Activated naive CD4-positive, alpha-beta T cell treated with anti-CD3 and anti-CD28 coated beads, Interleukin-2, amount 50 U/mL, for 72 hours (primary cell): ENCODE results near the gene SLC22A17. TPM values are rescaled to one million over a fixed set of nuclear protein-coding genes. Genes with fewer than 3 reads are reported as not detected.

Source experiments
- ATAC-seq, 2 donors: fragments of 150-1000 bp; cut with Tn5 transposase; 2 replicates each; pipeline ENCODE4 v1.10.0; 2021; ENCODE audit warnings: mild to moderate bottlenecking in 2 of 2, moderate library complexity in 2 of 2
- DNase-seq, 2 donors: peaks; one replicate each; pipeline ENCODE4 v3.0.0; 2021 to 2022; ENCODE audit warnings: low spot score in 2 of 2
- H3K27ac Mint-ChIP-seq, 2 donors: one replicate each; pipeline ENCODE4 v1.8.0; 2022; ENCODE audit warnings: mild to moderate bottlenecking in 2 of 2, mixed read lengths in 2 of 2
- H3K36me3 Mint-ChIP-seq, 2 donors: one replicate each; pipeline ENCODE4 v1.8.0; 2022; ENCODE audit warnings: mixed read lengths in 2 of 2
- H3K9me3 Mint-ChIP-seq, 2 donors: one replicate each; pipeline ENCODE4 v1.8.0; 2022; ENCODE audit warnings: mixed read lengths in 2 of 2
- total RNA-seq, 2 donors: library from RNA; stranded (reverse); gene quantifications; one replicate each; pipeline ENCODE4 v1.2.3, GENCODE V29; 2022

Gene SLC22A17
- total RNA-seq, 2 donors from 2014 or later: 7.4 to 8.8 TPM

DNA sequence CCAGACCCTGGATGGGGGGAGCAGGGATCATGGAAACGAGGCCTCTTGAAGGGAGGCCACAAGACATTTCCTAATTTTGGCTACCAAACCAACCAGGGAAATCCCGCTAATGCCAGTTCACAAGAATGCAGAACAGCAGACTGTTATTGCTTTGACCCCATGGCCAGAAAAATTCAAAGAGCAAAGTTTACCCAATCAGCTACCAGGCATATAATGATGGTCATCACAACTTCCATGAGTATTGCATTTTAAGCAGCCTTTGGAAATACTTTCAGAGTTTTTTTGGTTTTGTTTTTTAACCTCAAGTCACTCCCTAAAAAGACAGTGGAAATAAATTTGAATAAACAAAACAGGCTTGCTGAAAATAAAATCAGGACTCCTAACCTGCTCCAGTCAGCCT lies 19.8 kb upstream of the SLC22A17 start, which contains the start of gene IL25:
Gene IL25 (plus strand): TSS at position 301 of the 400 bp plus-strand sequence.
- H3K36me3 Mint-ChIP-seq: no peaks in the 10 kb centered on the region
- DNase-seq: no peak
- H3K9me3 Mint-ChIP-seq: no peaks in the 10 kb centered on the region
- no peak within 1 kb of the TSS for H3K27ac Mint-ChIP-seq
- no peak for ATAC-seq

DNA sequence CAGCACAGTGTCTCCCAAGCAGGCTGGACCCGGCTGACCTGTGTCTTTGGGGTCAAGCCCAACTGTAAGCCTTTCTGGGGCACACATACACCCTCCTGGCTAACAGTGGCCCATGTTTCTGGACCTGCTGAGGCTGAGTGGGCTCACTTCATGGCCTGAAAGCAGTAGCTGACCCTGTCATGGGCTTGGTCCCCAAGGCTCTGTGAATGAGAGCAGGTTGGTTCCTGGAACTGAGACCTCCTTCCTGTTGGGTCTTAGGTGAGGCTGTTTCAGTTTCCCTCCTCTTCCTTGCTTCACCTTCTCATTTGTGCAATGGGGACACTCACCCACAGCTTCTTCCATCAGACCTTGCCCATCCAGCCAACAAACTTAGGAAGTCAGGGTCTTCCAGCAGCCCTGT lies 19.2 kb upstream of the SLC22A17 start:
- DNase-seq (no peak), ATAC-seq (no peak)
- Mint-ChIP-seq H3K36me3 (no peaks in the 10 kb centered on the region), H3K9me3 (no peaks in the 10 kb centered on the region), H3K27ac (no peak overlapping the region)

DNA sequence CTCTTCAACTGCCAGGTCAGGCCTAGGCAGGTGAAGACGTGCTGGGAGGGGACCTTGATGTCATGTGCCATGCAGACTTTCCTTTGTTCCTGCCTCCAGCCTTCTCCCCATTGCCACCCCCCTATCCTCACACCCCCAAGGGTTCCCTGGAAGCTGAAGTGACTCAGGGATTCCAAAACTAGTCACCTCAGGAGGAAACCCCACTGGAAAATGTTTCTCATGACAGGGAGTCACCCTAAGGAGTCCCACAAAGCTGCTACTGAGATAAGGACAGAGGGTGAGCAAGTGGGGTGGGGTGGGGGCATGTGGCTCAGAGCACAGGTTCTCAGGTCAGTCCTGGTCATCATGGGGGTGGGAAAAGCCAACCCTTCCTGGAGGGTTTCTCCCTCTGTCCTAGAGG lies 17.5 kb upstream of the SLC22A17 start:
- H3K36me3 Mint-ChIP-seq: no peaks in the 10 kb centered on the region
- peak in 1 of 2 donors; percentile 20 for ATAC-seq
- DNase-seq: no peak
- no peaks in the 10 kb centered on the region for H3K9me3 Mint-ChIP-seq
- H3K27ac Mint-ChIP-seq: no peak overlapping the region

DNA sequence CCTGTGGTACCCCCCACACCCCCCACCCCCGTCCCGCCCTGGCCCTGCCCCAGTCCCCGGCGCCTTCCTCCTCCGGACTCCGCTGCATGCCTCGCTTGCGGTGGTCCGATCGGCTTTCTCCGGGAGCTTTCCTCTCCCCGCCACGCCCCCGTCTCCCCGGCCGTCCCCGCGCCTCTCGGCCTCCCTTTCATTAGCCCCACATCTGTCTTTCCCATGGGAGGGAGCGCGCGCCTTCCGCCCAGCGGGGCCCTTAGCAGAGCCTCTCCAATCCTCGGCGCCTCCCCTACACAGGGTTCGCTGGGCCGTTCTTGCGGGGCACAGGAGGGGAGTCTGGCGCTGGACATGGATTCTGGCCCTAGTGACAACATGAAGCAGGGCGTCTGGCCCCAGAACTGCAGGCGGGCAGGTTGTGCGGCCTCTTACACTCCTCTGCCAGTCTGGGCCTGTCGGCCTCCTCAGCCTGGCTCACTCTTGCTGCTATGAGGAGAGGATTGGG lies 13.8 kb upstream of the SLC22A17 start:
- no peak overlapping the region for H3K27ac Mint-ChIP-seq

DNA sequence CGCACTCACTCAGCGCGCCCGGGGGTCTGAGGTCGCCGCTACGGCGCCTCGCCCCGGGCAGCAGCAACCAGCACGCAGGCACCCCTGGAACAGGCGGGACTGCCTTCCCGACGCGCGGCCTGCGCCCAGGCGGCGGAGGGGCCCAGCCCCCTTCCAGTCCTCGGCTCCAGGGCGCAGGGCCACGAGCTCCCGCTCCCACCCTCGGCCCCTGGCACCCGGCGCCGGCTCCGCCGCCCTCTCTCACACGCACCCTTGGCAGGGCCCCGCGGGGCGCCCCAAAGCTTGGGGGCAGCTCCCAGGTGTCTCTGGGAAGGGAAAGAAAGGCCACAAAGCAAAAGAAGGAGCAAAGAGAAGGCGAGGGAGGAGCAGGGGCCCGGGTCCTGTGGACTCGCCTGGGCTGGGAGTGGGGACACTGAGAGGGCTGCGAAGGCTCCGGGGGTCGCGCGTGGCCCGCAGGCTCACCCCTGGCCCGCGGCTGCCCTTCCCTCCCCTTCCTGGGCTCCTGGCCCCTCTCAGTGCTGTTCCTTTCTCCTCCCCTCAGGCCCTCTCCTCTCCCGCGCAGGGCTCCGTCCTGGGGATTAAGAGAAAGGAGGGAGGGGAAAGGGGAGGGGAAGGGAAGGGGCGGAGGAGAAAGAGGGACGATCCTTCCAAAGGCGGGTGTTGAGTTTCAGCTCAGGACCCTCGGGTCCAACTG lies 13.2 kb upstream of the SLC22A17 start:
- Mint-ChIP-seq H3K27ac (no peak overlapping the region), H3K36me3 (no peaks in the 10 kb centered on the region), H3K9me3 (no peaks in the 10 kb centered on the region)
- no peak for DNase-seq
- ATAC-seq: no peak

More for the DNA sequence above, 13.8 kb upstream of the SLC22A17 start:
- ATAC-seq: no peak
- no peaks in the 10 kb centered on the region for H3K36me3 Mint-ChIP-seq
- DNase-seq: no peak
- H3K9me3 Mint-ChIP-seq: no peaks in the 10 kb centered on the region

DNA sequence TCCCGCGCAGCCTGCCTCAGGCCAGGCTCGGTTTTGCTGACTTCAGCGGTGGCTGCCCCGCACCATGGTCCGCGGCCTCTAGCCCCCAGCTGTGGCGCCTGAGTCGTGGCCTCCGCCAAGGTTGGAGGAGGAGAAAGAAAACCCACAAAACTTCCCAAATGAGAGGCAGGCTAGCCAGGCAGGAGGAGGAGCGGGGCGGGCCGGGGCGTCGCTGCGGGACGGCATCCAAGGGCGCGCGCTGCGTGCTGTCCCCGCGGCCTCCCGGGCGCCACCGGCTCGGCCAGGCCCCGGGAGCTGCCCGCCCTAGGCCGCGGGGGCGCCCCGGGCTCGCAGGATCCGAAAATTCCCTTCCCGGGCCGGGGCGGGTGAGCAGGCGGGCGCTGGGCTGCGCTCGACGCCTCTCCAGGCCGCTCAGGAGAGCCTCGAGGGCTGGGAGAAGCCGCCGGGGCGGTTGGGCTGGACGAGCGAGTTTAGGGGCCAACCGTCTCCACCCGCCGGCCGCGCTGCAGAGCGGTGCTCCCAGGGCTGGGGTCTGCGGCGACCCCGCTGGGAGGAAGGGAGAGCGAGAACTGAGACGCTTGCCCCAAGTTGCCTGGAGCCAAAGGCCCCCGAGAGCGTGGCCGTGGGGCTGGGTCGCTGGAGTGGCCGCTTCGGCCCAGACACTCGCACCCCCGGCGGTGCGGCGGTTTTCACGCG lies 12.5 kb upstream of the SLC22A17 start, which contains the start of gene EFS:
Gene EFS (minus strand): TSS at position 137 of the 696 bp plus-strand sequence. CDS start 147 bp downstream, outside the sequence.
- Mint-ChIP-seq H3K27ac (no peak within 1 kb of the TSS), H3K36me3 (no peaks in the 10 kb centered on the region), H3K9me3 (no peaks in the 10 kb centered on the region)
- no peak for DNase-seq
- ATAC-seq: no peak

DNA sequence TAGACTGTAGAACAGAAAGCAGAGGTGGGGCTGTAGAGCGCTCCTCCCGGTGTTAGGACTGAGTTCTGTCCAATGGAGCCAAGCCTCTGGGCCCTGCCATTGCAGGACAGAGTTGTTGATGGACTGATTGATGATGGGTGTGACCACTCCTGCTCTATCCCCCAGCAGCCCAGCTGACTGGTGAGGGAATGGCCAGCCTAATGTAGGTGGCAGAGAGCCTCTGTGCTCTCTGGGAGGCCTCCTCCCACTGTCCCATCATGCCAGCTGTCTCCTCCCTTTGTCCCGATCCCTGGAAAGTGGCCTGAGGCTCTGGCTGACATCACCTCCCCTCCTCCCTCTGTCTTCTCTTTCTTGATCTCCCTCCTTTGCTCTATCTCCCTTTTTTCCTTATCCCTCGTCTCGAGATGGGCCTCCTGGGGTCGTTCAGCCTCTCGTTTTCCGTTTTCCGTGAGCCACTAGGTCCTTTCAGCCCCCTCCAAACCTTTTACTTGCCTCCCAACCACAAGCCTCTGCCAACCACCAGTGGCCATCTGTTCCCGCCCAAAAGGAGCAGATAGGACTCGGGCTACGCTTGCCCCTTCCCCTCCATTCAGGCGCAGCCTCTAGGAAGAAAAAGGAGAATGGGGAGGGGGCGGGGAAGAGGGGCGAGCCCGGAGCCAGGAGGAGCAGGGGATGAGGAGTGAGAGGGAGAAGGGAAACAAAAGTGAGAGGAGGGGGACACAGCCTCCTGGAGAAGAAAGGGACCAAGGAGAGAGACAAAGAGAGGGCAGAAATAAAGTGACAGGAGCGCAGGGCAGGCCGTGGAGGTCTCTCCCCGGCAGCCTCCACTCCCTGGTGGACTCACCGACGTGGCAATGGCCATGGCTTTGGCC lies 11.7 kb upstream of the SLC22A17 start:
- Mint-ChIP-seq H3K27ac (no peak overlapping the region), H3K9me3 (no peaks in the 10 kb centered on the region), H3K36me3 (no peaks in the 10 kb centered on the region)
- ATAC-seq (no peak), DNase-seq (no peak)

DNA sequence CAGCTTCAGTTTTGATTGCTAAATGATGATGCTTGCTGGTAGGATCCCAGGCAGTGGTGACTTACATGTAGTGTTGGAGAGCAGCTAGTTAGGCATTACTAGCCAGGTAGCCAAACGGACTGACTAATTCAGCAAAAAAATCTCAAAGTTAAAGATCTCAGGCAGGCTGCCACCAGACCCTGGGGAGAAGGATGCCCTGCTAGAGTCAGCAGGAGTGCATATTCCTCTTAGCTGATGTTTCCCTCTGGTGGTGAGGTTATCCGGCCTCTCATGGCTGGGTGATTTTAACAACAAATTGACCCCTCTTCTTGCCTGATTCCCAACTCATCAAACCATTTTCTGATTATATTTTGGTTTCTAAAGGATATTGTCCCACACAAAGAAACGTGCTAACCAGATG lies 9.5 kb upstream of the SLC22A17 start:
- DNase-seq: no peak
- Mint-ChIP-seq H3K27ac (no peak overlapping the region), H3K9me3 (no peaks in the 10 kb centered on the region), H3K36me3 (no peaks in the 10 kb centered on the region)
- no peak for ATAC-seq

DNA sequence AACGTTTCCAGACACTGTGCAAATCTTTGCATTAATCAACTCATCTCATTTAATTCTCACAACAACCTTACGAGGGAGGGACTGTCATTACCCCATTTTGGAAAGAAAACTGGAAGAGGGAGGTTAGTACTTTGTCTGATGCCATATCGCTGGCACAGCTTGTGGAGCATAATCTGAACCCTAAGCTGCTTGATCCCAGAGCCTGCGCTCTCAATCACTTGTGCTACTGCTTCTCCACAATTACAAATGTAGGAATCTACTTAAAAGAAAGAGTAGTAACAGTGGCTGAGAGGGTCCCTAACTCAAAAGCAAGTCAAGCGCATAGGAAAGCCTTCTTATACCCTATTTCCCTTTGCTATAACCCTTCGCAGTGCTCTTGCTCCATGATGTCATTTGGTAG lies 9.1 kb upstream of the SLC22A17 start:
- ATAC-seq (no peak), DNase-seq (no peak)
- no peak overlapping the region for H3K27ac Mint-ChIP-seq
- no peaks in the 10 kb centered on the region for H3K9me3 Mint-ChIP-seq
- no peaks in the 10 kb centered on the region for H3K36me3 Mint-ChIP-seq

DNA sequence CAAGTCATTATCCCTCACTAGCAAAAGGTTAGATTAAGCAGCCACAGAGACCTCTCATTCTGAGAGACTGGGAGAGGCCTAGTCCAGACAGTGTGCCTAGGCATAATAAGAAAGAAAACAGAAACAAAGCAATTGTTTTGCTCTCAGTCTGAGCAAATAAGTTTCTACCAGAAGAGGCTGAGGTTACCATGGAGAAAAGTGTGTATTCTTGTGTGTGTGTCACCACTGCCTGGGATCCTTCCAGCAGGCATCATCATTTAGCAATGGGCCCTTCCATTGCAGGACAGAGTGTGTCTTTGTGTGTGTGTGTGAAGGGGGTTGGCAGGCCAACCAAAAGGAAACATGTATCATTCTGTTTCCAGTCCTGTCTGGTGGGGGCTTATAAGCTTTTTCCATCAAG lies 8.6 kb upstream of the SLC22A17 start:
- H3K27ac Mint-ChIP-seq: no peak overlapping the region
- DNase-seq (no peak), ATAC-seq (peak in 1 of 2 donors; percentile 88)
- H3K36me3 Mint-ChIP-seq: no peaks in the 10 kb centered on the region
- no peaks in the 10 kb centered on the region for H3K9me3 Mint-ChIP-seq

DNA sequence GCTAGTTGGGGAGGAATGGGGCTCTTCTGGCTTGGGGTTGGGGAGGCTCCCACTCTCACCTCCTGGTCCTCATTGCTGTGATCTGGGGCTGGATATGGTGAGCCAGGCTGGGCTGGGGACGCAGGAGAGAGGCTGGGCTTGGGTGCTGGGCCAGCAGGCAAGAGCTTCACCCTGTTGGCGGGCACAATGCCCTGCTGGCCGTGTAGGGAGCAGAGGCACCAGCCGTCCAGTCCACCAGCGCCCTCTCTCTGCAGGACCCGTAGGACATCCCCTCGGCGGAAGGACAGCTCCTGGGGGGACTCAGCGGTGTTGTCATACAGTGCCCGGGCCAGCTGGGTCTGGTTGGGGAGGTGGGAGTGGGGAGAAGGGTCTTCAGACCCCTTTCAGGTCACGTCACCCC lies 7.8 kb upstream of the SLC22A17 start:
- ATAC-seq (no peak), DNase-seq (no peak)
- Mint-ChIP-seq H3K36me3 (no peaks in the 10 kb centered on the region), H3K9me3 (no peaks in the 10 kb centered on the region), H3K27ac (no peak overlapping the region)

DNA sequence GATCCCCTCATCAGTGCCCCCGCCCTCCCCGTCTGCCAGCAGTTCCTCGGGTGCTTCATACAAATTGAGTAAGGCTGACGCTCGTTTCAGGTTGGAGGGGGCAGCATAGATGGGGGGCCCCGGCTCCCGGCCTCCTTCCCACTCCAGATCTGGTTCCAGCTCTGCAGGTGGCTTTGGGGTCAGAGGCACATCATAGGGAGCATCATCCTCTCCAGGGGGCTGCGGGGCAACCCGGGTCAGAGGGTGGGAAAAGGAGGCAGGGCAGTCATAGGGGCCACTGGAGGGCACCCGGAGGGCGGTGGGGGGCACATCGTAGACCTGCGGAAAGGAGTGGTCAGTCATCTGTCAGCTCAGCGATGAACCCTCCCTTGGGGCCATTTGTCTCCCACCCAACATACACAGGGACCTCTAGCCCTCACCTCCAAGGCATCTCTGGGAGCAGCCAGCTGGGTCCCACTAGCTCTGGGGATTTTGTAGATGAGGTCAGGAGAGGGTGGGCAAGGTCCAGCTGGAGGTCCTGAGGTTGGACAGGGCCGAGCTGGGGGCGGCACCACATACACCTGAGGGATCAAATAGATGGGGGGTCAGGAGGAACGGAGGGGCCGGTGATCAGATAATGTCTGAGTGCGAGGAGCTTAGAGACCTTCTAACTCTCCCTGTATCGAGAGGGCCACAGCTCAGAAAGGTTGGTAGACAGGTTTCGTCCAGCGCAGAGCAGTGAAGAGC lies 7.2 kb upstream of the SLC22A17 start:
- Mint-ChIP-seq H3K27ac (no peak overlapping the region), H3K9me3 (no peaks in the 10 kb centered on the region), H3K36me3 (no peaks in the 10 kb centered on the region)
- ATAC-seq (no peak), DNase-seq (peak in 1 of 2 donors; percentile 20)

DNA sequence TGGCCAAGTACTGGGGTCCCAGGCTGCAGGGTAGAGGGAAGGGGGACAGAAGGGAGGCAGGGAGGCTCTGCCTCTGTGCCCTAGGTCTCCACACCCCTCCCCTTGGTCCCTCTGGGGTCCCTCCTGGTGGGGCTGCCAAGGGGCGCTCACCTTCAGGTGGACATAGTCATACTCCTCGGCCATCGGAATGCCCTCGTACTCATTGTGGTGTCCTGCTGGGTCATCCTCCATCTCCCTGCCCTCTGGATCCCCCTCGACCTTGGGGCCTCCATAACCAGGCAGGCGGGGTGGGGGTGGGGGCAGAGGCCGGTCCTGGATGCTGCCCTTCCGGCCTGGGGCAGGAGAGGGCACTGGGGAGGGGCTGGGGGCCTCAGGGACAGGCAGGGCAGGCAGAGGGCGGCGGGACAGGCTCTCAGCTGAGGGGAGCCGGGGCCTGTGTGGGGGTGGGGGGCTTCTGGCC lies 6.5 kb upstream of the SLC22A17 start:
- Mint-ChIP-seq H3K27ac (no peak overlapping the region), H3K9me3 (no peaks in the 10 kb centered on the region), H3K36me3 (no peaks in the 10 kb centered on the region)
- no peak for DNase-seq
- ATAC-seq: no peak

DNA sequence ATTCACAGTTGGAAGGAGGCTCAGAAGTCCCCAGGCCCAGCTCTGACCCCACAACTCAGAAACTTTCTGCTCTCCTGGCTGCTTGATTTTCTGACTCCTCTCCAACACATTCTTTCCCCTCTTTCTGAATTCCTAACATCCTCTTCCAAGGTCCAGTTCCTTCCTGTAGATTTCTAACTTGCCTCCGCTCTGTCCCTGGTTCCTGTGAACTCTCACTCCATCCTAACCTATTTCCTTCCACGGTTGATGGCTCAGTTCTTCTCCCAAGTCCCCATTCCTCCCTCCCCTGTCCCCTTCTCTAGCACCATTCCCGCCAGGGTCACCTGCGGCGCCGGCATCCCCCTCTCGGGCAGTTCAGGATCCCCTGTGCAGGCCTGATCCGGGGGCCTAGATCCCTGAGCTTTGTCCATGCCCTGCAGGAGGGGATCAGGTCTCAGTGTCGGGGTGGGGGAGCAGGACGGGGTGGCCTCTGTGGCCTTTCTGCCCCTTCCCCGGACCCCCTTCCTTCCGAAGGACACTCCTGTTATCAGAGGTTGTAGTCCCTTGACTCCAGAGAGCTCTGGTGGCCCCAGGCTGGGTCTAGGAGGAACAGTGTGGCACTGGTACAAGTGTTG lies 6.0 kb upstream of the SLC22A17 start:
- Mint-ChIP-seq H3K27ac (no peak overlapping the region), H3K9me3 (no peaks in the 10 kb centered on the region), H3K36me3 (no peaks in the 10 kb centered on the region)
- DNase-seq (no peak), ATAC-seq (no peak)

DNA sequence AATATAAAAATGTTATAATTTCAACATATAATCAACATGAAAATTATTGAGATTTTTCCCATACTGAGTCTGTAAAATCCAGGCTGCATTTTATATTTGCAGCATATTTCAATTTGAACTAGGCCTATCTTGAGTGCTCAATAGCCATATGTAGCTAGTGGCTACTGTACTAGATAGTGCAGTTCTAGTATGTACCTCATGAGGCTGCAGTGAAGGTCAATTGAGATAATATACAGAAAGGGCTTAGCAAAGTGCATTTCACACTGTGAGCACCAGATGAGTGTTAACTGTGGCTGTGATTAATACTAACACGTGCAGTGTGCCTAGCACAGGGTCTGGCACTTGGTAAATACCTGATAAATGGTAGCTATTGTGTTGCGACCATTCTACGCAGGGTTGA lies 5.4 kb upstream of the SLC22A17 start:
- no peak for DNase-seq
- ATAC-seq: no peak
- H3K36me3 Mint-ChIP-seq: no peaks in the 10 kb centered on the region
- H3K9me3 Mint-ChIP-seq: no peaks in the 10 kb centered on the region
- no peak overlapping the region for H3K27ac Mint-ChIP-seq

DNA sequence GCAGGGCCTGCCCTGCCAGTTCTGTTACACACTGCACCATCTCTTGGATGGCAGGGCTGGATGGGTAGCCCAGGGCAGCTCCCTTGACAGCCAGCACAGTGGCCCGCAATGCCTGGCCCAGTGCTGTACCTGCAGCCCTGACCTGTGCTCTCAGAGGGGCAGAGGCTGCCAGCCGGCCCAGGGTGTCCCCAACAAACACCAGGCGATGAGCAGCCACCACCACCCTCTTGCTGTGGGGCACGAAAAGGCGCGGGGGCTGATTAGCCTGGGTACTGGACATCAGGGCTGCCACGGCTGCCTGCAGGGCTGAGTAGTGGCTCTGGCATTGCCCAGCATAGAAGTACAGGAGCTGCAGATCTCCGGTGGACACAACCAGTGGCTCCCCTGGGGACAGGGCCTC lies 4.6 kb upstream of the SLC22A17 start:
- no peak overlapping the region for H3K27ac Mint-ChIP-seq
- ATAC-seq (no peak), DNase-seq (peak in 1 of 2 donors; percentile 50)
- no peaks in the 10 kb centered on the region for H3K9me3 Mint-ChIP-seq
- no peaks in the 10 kb centered on the region for H3K36me3 Mint-ChIP-seq
